Measurements from ENCODE around the gene MBP.

MBP gene

DNA sequence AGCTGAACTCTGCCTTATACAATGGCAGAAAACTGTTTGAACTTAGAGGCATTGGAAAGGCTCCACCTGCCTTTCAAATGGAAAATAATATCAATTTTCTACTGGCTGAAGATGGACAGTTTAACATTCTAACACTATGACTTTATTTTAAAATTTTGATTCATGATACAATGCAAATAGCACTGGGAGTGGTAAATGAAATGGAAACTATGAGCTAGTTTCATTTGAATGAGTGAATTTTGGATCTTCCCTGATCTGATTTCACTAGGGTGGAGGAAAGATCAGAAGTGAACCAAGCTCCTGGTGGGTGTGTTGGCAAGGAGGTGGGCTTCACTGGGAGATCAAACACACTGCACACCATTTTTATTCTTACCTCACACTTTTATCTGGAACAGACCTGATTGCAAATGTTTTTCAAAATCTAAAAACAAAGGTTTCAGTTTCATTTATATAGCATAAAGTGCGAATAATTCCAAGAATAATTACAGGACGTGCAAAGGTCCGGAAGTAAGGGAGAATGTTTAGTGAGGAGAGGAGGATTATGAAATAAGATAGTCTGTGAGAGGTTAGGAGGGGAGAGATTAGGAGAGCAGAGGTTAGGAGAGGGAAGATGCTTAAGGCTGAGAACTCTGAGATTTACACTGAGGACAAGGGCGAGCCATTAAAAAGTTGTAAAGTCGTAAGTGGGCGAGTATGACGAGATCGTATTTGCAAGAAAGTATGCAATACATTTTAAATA, 18.6 kb upstream of the MBP start:
- no peak for DNase-seq

DNA sequence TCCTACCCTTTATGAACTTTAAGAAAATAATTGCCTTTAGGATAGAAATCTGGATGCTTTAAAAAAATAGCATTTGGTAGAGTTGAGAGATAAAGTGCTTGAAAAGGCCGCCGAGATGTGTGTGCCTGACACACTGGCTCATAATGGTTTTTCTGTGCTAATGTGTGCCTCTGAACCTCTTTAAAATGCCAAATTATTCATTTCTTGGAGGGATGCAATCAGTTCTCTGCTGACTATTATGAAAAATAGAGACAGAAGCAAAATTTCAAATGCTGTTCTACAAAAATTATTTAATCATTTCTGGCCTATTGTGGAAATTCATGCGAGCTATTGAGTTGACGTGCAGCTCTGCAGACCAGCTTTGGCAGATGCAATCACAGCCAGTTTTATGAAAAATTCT, 18.0 kb upstream of the MBP start:
- DNase-seq: no peak

DNA sequence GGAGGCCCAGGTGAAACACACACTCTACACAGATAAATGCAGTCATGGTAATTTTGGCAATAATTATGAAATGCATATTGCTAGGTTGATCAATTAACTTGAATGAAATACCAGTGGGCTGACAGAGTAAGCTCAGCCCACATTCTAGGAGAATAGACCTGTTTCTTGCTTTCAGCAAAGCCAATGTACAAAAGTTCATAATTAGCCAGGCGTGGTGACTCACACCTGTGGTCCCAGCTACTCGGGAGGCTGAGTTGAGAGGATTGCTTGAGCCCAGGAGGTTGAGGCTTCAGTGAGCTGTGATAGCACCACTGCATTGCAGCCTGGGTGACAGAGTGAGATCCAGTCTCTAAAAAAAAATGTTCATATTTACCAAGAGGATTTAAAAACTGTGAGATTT, 15.7 kb upstream of the MBP start:
- DNase-seq: no peak

DNA sequence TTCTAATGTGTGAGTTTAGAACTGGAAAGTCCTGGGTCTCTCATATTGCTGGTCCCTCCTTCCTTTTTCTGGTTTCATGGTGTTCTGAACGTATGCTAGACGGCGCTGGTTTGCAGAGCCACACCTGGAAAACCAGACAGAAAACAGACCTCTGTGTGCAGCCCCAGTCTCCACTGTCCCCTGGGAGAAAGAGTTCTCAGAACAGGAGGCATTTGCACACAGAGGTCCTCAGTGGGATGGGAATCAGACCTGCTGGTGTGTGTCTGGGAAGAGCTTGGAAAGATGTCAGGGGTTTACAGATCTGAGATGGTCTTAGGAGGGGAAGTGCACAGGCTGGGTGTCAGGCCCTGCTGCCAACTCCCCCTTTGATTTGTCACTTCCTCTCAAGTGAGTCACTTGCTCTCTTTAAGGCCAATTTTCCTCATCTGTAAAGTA, 14.9 kb upstream of the MBP start:
- DNase-seq: peak; percentile 57 to 78 (median 73)

DNA sequence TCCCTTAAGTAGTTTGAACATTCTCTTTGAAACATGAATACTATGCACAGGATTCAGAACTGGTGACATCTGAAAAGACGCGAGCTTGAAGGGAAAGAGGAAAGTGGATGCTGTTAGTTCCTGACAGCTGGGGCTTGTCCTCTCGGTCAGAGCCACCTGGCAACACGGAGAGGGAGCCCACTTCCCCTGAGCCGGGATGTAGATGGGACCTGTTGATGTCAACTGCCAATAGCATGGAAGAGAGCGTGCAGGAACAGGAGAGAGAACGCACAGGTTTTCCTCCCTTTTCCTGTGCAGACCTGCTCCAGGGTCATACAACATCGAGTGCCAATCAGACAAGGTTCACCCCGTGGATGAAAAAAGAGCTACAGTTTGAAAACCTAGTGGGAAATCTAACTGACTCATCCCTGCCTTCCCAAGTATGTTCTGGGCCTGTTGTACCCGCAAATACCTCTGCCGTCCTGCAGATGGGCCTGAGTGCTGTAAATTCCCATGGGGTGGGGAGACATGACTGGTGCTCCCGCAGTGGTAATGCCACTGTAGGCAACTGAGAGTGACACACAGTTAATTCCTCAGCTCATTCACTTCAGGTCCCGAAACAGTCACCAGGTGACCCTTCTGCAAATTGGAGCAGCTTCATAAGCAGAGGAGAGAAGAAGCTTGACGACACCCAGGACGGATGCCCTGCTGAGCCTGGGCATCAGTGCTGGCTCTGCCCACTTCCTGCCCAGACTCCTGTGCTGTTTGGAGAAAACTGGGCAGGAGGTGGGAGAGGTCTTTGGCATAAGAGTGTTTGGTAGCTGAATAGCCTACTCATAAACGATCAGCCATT, 13.9 kb upstream of the MBP start:
- DNase-seq: no peak

GRCh38 chr18:77145364-77145901, 12.8 kb upstream of the MBP start:
- no peak for DNase-seq

DNA sequence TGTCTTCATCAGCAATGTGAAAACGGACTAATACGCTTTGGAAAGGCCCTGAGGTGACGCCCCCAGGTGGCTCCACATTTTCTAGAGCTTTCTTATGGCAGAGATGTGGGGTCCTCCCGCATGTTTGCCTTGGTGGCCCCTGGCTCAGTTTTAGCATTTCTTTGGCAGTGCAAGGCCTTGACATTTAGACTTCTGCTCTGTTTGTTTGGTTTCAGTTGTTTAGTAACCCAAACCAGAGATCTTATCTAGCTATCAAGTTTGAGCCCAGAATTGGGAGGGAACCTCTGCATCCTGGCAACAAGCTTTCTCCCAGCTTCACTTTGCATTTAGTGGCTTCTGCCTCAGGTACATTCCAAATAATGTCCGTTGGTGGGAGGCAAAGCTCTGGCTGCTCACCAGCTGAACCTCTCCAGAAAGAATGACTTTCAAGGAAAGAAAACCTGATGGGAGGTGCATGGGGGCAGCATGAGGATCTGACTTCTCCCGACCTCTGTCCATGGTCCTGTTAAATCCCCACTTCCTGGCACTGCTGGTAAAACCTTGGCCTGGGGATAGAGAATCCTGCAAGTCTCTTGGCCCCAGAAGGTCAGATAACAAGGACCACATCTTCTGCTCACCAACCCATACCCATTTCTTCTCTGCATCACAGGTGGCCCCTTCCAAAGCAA, 12.0 kb upstream of the MBP start:
- DNase-seq: no peak

GRCh38 chr18:77144046-77144445, 11.5 kb upstream of the MBP start:
- DNase-seq: peak in 3 of 4 experiments; percentile 42 to 65 (median 64)

GRCh38 chr18:77143196-77143595, 10.6 kb upstream of the MBP start:
- DNase-seq: no peak

GRCh38 chr18:77141401-77142118, 9.0 kb upstream of the MBP start:
- DNase-seq: no peak

DNA sequence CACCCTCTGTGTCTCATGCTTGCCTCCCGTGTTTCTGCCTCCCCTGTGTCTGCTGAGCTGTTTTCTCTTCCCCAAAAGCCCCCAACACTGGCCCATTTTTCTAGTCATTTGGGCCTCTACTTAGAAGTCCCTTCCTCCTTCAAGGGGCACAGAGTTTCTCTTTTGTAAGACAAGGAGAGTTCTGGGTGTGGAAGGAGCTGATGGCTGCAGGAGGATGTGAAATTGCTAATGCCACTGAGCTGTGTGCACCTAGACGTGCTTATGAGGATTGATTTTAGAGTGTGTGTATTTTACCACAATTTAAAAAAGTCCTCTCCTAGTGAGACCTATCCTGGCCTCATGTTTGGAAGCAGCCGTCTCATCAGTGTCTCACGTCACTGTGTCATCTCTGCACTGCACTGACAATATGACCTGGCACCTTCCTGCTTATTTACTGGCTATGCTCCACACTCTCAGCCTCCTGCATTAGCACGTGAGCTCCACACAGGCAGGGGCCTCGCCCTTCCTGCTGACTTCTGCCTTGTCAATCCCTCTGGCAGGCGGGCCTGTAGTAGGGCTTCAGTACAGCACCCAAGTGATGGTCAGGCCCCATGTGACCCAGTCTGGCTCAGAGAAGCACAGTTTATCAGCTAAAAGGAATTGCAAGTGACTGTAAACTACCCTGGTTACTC, 8.0 kb upstream of the MBP start:
- DNase-seq: peak; percentile 28 to 67 (median 54)

- DNase-seq: peak in 2 of 4 experiments; percentile 25 to 31
These were observed 7.4 kb upstream of the MBP start for GRCh38 chr18:77140030-77140429.

DNA sequence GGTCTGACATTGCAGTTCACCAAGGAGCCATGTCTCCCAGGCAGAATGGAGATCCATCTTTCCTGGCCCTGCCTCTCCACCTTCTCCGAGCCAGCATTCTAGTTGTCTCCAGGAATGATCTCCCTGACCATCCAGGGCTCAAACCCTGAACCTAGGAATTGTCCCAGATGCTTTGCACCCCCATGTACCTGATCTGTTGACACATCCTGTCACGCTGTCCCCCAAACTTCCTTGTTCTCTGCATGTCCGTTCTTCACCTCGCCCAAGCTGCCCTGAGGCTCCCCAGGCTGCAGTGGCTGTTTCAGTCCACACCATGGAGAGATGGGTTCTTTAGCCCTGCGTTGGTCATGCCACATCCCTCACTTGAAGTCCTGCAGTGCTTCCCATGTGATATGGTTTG, 7.0 kb upstream of the MBP start:
- no peak for DNase-seq

DNA sequence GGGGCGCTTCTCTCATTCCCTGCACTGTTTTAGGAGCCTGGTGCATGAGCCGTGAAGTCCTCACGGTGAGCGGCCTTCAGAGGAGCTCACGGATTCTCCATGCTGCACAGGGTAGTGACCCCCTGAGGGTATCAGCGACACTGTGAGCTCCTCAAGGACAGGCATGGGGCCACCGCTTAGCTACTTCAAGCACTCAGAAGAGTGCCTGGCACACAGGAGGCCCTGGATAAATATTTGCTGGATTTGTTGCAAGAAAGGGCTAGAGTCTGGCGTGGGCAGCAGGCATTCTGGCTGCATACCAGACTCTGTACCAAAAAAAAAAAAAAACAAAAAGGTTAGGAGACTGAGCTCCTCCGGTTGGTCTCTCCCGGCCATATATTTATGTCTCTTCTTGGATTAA, 5.7 kb upstream of the MBP start:
- DNase-seq: no peak

DNA sequence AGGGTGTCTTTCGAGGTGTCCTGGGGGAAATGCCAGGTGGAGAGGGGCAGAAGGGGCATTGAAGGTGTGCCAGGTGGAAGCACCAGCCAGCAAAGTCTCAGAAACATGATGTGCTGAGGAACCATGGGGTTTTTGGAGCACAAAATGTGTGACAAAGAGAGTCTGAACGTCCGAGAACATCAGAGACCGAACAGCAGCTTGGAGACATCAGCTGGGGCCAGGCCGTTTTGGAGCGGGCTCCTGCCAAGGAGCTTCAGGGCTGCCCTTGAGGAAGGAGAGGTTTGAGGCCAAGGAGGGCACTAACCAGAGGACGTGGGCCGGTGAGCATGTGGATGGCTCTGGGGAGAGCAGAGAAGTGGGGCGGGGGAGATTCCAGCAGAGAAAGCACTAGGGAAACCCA, 5.3 kb upstream of the MBP start:
- no peak for DNase-seq

DNA sequence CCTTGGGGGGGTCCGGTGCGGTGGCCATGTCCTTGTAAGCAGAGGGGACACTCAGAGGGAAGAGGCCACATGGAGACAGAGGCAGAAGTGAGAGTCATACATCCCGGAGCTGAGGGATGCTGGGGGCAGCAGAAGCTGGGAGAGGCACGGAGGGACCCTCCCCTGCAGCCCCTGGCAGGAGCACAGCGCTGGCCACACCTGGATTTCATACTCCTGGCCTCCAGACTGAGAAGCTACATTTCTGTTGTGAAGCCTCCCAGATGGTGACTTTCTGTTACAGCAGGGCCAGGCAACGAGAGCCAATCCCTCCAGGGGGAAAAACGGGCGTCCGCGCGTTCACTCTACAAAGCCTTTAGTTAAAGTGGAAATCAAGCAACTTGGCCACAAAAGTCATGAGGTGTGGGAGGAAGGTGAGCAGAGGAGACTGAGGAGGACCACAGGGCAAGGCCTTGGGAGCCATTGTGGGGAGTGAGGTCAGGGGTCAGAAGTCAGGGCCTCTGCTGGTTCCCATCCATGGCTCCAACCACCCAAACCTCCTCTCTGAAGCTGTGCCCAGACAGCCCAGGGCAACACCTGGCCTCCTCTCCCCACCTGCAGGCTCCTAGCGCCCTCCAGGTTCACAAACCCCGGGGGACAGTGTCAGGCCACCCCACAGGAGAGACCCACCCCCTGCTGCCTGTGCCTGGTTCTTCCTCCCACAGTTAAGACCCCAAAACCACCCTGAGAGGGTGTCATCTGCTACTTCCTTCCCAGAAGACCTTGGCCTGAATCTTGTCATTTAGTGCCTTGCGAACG, 4.5 kb upstream of the MBP start:
- no peak for DNase-seq

DNA sequence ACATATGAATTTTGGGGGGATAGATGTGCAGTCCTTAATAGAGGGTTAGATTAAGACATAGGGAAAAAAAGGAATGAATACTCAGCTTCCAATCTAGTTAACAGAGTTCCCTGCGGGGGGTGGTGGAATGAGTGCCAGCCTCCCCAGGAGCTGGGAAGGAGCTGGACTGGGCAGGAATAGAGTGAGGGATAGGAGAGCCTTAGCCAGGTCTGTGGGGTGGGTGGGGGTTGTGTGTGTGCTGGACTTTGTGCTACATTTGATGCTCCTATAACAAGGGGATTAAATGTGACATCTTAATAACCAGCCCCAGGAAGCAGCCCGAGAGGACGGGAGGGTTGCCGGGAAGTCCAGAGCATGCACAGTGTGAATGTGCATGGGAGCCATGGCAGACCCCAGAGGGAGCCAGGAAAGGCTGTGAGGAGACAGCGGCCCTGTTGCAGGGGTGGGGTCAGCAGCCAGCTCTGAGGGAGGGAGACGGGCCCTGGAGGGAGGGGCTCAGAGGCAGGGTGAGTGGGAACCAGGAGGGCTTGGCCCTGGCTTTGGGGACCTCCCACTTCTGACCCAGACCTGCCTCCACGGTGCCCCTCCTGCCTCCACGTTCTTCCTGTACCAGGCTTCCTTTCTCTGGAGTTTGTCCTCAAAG, 3.6 kb upstream of the MBP start:
- DNase-seq: no peak

- no peak for DNase-seq
These were observed 2.9 kb upstream of the MBP start for GRCh38 chr18:77135339-77136075.

DNA sequence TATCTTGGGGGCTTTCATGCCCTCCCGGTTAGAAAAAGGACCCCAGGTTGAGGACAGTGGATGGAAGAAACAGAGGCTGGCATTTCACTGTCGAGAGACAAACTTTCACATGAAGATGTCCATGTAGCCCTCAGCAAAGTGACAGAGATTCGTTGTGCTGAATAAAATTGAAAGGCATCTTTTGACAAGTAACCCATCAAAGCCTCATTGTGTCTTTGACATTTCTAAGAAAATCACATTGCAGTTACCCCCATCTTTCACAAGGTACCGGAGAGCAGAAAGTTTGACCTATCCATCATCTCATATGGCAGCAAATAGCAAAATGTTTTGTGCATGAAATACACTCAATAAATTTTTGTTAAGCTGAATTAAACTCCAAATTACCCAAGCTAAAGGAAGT, 2.0 kb upstream of the MBP start:
- no peak for DNase-seq
